Adipocyte (in vitro differentiated cells): ENCODE measurements around the gene SUSD6.
"Not testable (repeated sequence)": the region's sequence is repeated elsewhere in the genome, so short reads cannot be mapped to it uniquely, and the experiment has no call there.

Source experiments
- DNase-seq: peaks from one replicate; pipeline ENCODE4 v3.0.0-alpha.2; 2015; ENCODE audit warnings: low read depth
- H3K27me3 ChIP-seq: replicated peaks from 2 replicates; pipeline ENCODE4 v1.7.0; 2013; ENCODE audit warnings: mild to moderate bottlenecking, low read length, moderate library complexity; ENCODE audit not compliant: control insufficient read depth, insufficient read depth
- H3K36me3 ChIP-seq: 2 replicates; pipeline ENCODE4 v1.7.0; 2013; ENCODE audit warnings: low read length, mild to moderate bottlenecking, moderate library complexity; ENCODE audit not compliant: control insufficient read depth, insufficient read depth, severe bottlenecking
- H3K4me1 ChIP-seq: 2 replicates; pipeline ENCODE4 v1.7.0; 2013; ENCODE audit warnings: mild to moderate bottlenecking, low read length, moderate library complexity; ENCODE audit not compliant: control insufficient read depth, insufficient read depth
- H3K4me3 ChIP-seq: 2 replicates; pipeline ENCODE4 v1.7.0; 2013; ENCODE audit warnings: mild to moderate bottlenecking, low read length, moderate library complexity
- H3K9ac ChIP-seq: 2 replicates; pipeline ENCODE4 v1.7.0; 2013; ENCODE audit warnings: mild to moderate bottlenecking, low read length, moderate library complexity
- H3K9me3 ChIP-seq: 2 replicates; pipeline ENCODE4 v1.7.0; 2013; ENCODE audit warnings: mild to moderate bottlenecking, low read length, moderate library complexity; ENCODE audit not compliant: control insufficient read depth

SUSD6 gene

DNA sequence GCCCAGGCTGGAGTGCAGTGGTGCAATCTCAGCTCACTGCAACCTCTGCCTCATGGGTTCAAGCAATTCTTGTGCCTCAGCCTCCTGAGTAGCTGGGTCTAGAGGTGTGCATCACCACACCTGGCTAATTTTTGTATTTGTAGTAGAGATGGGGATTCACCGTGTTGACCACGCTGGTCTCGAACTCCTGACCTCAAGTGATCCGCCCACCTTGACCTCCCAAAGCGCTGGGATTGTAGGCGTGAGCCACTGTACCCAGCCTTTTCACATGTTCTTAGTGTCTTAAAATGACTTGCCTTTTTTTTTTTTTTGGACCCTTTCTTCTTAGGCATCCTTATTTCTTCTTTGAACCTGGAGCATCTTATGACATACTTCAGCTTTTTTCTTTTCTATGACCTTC lies 87.8 kb downstream of the SUSD6 start:
- H3K27me3 ChIP-seq, H3K9ac ChIP-seq, DNase-seq, H3K4me3 ChIP-seq, H3K9me3 ChIP-seq, H3K36me3 ChIP-seq: not testable (repeated sequence)
- peaks cover 43% of the 10 kb centered on the region for H3K4me1 ChIP-seq

DNA sequence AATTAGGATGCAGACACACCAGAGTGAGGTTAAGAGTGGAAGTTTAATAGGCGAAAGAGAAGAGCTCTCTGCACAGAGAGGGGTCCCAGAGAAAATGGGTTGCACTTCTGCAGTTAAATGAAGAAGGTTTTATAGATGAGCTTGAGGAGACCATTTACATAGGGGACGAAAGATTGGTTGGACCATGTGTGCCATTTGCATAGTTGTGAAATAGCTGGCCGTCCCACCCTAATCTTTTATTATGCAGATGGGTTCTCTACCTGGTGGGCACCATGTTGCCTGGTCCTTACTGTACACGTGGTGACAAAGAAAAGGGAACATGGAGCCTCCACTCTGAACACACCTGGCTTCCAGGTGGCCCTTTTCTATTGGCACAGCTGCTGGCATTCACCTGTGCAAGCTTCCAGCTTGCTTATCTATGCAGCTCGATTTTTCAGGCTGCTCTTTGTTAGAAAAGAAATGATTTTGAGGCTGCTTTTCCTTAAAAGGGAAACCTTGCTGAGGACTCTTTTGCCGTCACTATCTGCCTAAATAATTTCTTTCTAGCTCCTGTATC lies 88.4 kb downstream of the SUSD6 start:
- no peak for DNase-seq
- peaks cover 37% of the 10 kb centered on the region for H3K4me1 ChIP-seq
- H3K27me3 ChIP-seq = no peaks in the 10 kb centered on the region
- no peak overlapping the region for H3K9ac ChIP-seq
- H3K4me3 ChIP-seq = no peak overlapping the region
- peaks cover 14% of the 10 kb centered on the region for H3K36me3 ChIP-seq
- H3K9me3 ChIP-seq = no peaks in the 10 kb centered on the region

DNA sequence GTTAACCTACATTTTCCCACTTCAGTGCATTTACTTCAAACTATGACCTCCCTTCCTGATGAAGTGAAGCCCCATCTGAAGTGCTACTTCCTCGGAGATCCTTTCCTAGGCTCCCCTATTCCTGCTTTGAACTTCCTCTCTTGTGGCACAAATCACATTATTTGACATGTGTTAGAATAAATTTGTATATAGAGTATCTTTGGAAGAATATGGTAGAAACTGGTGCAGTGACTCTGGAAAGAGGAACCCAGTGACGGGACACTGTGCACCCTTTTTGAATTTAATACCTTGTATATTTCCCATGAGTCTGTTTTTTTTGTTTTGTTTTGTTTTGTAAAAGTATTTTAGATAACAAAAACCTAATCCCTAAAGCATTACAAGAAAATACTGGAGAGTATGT lies 89.2 kb downstream of the SUSD6 start:
- peaks cover 21% of the 10 kb centered on the region for H3K36me3 ChIP-seq
- no peaks in the 10 kb centered on the region for H3K27me3 ChIP-seq
- no peaks in the 10 kb centered on the region for H3K9me3 ChIP-seq
- no peak for DNase-seq
- no peak overlapping the region for H3K4me3 ChIP-seq
- H3K4me1 ChIP-seq = peaks cover 29% of the 10 kb centered on the region
- H3K9ac ChIP-seq = no peak overlapping the region

DNA sequence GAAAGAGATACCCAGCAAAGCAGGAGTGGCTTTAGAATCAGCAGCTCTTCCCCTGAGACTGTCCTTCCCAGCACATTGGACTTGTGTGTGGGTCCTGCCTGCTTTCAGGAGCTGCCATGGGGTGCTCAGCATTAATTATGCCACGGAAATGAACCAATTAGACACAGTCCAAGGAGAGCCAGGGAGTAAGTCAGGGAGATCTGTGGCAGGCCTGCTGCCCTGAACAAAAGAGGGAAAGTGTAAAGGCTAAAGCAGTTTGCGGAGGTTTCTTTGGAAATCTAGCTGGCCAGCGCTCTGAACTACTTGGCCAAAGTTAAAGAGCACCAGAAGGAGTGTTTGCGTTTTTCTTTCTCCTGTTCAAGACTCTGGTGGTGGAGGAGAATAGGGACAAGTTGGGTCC lies 89.9 kb downstream of the SUSD6 start:
- Histone ChIP-seq H3K27me3 (no peaks in the 10 kb centered on the region), H3K4me3 (no peak overlapping the region), H3K4me1 (peaks cover 22% of the 10 kb centered on the region), H3K36me3 (peaks cover 28% of the 10 kb centered on the region), H3K9ac (no peak overlapping the region), H3K9me3 (no peaks in the 10 kb centered on the region)
- DNase-seq = no peak

DNA sequence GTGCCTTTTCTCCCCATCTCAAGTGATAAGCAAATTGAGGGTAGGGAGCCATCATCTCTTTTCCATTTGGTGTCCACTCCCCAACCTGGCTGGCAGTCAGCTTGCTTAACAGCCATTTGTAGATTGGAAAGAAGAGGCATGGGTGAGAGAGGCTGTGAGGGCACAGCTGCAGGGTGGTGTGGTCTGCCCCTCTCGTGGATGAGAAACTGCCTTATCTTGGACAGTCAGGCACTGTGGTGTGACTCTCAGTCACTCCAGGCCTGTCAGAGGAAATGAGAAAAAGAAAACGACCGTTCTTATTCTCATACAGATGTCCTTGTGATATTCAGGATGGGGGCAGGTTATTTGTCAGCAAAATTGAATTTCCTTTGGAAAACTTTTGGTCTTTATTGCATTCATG lies 90.5 kb downstream of the SUSD6 start:
- no peaks in the 10 kb centered on the region for H3K9me3 ChIP-seq
- no peak overlapping the region for H3K9ac ChIP-seq
- no peaks in the 10 kb centered on the region for H3K27me3 ChIP-seq
- peaks cover 34% of the 10 kb centered on the region for H3K36me3 ChIP-seq
- peaks cover 18% of the 10 kb centered on the region for H3K4me1 ChIP-seq
- no peak overlapping the region for H3K4me3 ChIP-seq
- no peak for DNase-seq

DNA sequence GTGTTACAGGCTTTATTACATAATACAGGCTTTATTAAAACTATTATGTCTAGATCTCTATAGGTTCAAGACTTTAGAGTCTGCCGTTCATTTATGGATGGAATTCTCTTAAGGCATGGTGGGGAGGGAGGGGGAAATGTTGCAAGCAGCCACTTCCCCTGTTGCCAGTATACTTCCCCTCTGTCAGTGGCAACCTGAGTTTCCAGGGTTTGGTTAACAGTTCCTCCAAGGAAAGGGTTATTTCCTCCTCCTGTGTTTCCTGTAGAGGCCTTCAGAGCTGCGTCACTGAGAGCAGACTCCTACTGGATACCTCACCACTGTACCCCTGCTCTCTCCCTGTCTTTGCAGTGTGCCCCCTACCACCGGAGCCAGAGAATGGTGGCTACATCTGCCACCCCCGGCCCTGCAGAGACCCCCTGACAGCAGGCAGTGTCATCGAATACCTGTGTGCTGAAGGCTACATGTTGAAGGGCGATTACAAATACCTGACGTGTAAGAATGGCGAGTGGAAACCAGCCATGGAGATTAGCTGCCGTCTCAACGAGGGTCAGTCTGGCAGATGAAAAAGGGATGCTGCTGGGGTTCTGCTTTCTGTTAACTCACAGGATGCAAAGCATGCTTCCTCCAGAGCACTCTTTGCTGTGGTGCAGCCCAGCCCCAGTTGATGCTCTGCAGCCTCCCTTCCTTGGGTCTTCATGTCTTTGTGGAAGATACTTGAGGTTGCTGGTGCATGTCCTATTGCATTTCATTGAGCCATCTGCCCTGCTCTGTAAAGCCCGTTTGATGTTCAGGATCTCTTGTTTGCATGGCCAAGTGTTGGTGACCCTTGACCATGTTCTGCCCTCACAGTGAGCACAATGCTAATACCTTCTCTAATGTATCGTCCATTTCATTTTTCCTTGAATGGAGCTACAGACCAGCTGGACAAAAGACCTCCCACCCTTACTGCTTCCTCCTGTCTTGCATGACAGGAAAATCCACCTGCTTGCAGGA lies 91.9 kb downstream of the SUSD6 start:
- H3K36me3 ChIP-seq = peaks cover 44% of the 10 kb centered on the region
- H3K9me3 ChIP-seq = no peaks in the 10 kb centered on the region
- H3K4me3 ChIP-seq = no peak overlapping the region
- DNase-seq = no peak
- no peaks in the 10 kb centered on the region for H3K27me3 ChIP-seq
- H3K9ac ChIP-seq = no peak overlapping the region
- H3K4me1 ChIP-seq = peaks cover 18% of the 10 kb centered on the region

DNA sequence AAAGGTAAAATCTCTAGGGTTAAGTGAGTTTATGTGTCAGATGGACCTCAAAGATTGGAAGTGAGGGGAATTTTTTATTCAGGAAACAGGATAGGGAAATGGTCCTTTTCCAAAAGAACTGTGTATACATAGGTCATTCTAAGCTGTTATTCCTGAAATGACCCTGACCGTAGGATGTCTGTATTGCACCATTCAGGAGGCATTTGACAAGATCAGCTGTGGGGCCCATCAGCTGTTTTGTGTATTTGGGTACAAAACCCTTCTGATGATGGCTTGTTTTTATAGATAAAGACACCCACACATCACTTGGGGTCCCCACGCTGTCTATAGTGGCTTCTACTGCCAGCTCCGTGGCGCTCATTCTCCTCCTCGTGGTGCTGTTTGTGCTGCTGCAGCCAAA lies 92.9 kb downstream of the SUSD6 start:
- Histone ChIP-seq H3K36me3 (peaks cover 54% of the 10 kb centered on the region), H3K27me3 (no peaks in the 10 kb centered on the region), H3K9me3 (no peaks in the 10 kb centered on the region), H3K4me3 (no peak overlapping the region), H3K4me1 (peaks cover 18% of the 10 kb centered on the region), H3K9ac (no peak overlapping the region)
- no peak for DNase-seq

DNA sequence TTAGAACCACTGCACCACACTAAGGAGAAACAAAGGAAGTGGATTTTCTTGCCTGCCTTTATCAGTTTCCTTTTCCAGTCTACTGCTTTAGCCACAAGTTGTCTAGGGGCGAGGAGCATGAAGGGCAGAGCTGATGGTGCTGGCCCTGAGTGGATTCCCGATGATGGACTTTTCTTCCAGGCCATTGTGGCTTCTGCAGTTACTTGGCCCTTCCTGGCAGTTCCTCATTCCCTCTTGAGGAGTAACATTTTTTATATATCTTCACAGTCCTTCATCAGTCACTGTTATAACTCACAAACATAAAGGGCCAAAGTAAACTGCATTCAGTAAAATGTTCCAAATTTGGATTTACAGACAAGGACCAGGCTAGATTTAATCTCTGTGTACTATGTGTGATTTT lies 94.3 kb downstream of the SUSD6 start:
- Histone ChIP-seq H3K27me3 (no peaks in the 10 kb centered on the region), H3K9ac (no peak overlapping the region), H3K4me1 (peaks cover 14% of the 10 kb centered on the region), H3K36me3 (peaks cover 66% of the 10 kb centered on the region), H3K9me3 (no peaks in the 10 kb centered on the region), H3K4me3 (no peak overlapping the region)
- no peak for DNase-seq

DNA sequence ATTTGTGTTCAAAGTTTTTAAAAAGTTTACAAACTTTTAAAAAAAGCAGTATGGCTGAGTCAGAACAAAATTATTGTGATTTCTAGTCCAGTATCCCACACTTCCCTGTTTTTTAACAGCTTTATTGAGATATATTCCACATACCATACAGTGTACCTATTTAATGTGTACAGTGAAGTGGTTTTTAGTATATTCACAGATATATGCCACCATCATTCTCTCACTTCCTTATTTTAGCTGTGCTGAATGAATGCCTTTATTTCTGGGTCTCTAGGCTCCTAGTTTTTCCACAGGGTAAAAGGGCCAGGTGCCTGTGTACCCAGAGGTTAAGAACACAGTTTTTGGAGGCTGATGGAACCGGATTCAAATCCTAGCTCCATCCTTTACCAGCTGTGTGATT lies 96.7 kb downstream of the SUSD6 start:
- H3K4me3 ChIP-seq = no peak overlapping the region
- no peak overlapping the region for H3K9ac ChIP-seq
- peaks cover 83% of the 10 kb centered on the region for H3K36me3 ChIP-seq
- H3K27me3 ChIP-seq = no peaks in the 10 kb centered on the region
- H3K9me3 ChIP-seq = no peaks in the 10 kb centered on the region
- no peak for DNase-seq
- peaks cover 20% of the 10 kb centered on the region for H3K4me1 ChIP-seq

DNA sequence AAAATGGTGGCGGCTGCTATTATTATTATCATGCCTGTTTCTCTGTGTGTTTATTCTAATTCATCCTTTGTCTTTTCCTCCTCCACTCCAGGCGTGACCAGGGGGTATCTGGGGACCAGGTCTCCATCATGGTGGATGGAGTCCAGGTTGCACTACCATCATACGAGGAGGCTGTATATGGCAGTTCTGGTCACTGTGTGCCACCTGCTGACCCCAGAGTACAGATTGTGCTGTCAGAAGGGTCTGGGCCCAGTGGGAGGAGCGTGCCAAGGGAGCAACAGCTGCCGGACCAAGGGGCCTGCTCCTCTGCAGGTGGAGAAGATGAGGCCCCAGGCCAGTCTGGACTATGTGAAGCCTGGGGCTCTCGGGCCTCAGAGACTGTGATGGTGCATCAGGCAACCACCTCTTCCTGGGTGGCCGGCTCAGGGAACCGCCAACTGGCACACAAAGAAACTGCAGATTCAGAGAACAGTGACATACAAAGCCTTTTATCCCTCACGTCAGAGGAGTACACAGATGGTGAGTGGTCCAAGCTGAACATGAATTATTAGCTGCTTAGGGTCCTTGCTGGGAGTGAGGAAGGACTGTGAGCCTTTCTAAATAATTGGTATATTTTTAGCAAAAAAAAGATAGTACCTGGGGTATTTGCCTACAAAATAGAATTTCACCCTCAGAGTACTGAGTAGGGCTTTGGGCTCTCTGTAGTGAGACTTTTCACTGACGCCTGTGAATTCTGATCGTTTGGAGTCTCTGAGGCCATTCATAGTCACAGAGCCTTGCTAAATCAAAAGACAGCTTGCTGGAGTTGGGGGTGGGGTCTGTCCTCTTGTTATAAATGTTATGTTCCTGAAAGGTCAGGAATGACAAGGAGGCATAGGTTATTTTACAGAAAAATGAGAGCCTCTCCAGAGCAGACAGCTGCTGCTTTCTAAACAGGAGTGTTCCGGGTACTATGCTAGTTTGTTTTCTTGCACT lies 97.5 kb downstream of the SUSD6 start:
- H3K4me3 ChIP-seq = no peak overlapping the region
- no peaks in the 10 kb centered on the region for H3K9me3 ChIP-seq
- H3K36me3 ChIP-seq = peaks cover 83% of the 10 kb centered on the region
- peaks cover 22% of the 10 kb centered on the region for H3K4me1 ChIP-seq
- H3K9ac ChIP-seq = no peak overlapping the region
- H3K27me3 ChIP-seq = no peaks in the 10 kb centered on the region
- no peak for DNase-seq

DNA sequence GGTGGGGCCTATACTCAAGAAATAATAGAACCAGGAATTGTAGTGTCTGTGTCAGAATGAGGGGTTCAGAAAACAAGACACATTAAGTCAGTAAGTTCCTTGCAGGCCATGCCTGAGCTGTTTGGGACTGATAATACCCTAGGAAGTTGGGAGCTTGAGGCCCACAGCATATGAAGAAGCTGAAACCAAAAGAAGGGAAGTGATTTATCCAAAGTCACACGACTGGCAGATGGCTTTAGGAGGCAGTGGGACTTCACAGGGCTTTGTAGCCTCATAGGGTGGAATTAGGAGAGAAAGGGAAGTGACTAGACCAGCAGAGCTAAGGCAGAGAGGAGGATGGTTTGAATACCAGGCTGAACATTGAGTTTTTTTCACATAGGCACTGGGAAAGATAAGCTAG lies 99.0 kb downstream of the SUSD6 start:
- Histone ChIP-seq H3K4me3 (no peak overlapping the region), H3K4me1 (peaks cover 22% of the 10 kb centered on the region), H3K9me3 (no peaks in the 10 kb centered on the region), H3K27me3 (no peaks in the 10 kb centered on the region), H3K9ac (no peak overlapping the region), H3K36me3 (peaks cover 75% of the 10 kb centered on the region)
- DNase-seq = no peak
